Liver (tissue), 9 donors: ENCODE measurements around the gene BDKRB2. TPM values are rescaled to one million over a fixed set of nuclear protein-coding genes. Genes with fewer than 3 reads are reported as not detected.

Experiments
- DNase-seq: peaks from one replicate; pipeline ENCODE4 v3.0.0-alpha.2; 2017; ENCODE audit warnings: low spot score
- H3K27ac ChIP-seq, 2 donors: one replicate each; pipeline ENCODE4 v1.7.0; 2013; ENCODE audit warnings: inconsistent platforms in 2 of 2, low read length in 2 of 2, control low read depth in 1 of 2, low read depth in 1 of 2, mild to moderate bottlenecking in 1 of 2
- H3K27me3 ChIP-seq, 4 donors: one replicate each; pipeline versions ENCODE4 v1.6.1 to v1.7.0; 2013; ENCODE audit warnings: low read length in 3 of 4, inconsistent platforms in 1 of 4, mild to moderate bottlenecking in 1 of 4, moderate library complexity in 1 of 4; ENCODE audit not compliant: control insufficient read depth in 4 of 4, insufficient read depth in 4 of 4
- H3K36me3 ChIP-seq, 4 donors: one replicate each; pipeline versions ENCODE4 v1.6.1 to v1.7.0; 2013; ENCODE audit warnings: low read length in 3 of 4, mild to moderate bottlenecking in 3 of 4, low read depth in 1 of 4, moderate library complexity in 1 of 4; ENCODE audit not compliant: control insufficient read depth in 4 of 4, insufficient read depth in 3 of 4
- H3K4me1 ChIP-seq, 4 donors: one replicate each; pipeline versions ENCODE4 v1.6.1 to v1.7.0; 2013; ENCODE audit warnings: low read length in 3 of 4, mild to moderate bottlenecking in 3 of 4, moderate library complexity in 1 of 4; ENCODE audit not compliant: control insufficient read depth in 4 of 4, insufficient read depth in 4 of 4
- H3K4me3 ChIP-seq, 3 donors: one replicate each; pipeline versions ENCODE4 v1.6.1 to v1.7.0; 2013; ENCODE audit warnings: low read length in 3 of 3, control low read depth in 1 of 3, low read depth in 1 of 3, mild to moderate bottlenecking in 1 of 3
- H3K9ac ChIP-seq, 2 donors: one replicate each; pipeline ENCODE4 v1.7.0; 2013; ENCODE audit warnings: low read length in 2 of 2, mild to moderate bottlenecking in 2 of 2, moderate library complexity in 2 of 2, control low read depth in 1 of 2, low read depth in 1 of 2
- H3K9me3 ChIP-seq, 4 donors: one replicate each; pipeline versions ENCODE4 v1.6.1 to v1.7.0; 2013; ENCODE audit warnings: low read length in 3 of 4; ENCODE audit not compliant: control insufficient read depth in 4 of 4
- ATF3 ChIP-seq: IDR thresholded peaks from 2 replicates; pipeline ENCODE4 v1.6.1; 2016; ENCODE audit warnings: antibody characterized with exemption
- CTCF ChIP-seq: fragments of 150-350 bp; IDR thresholded peaks from 2 replicates; pipeline ENCODE4 v1.5.1; 2017; ENCODE audit warnings: improper control_type of control experiment, low read depth, low read length; ENCODE audit not compliant: missing input control
- EGR1 ChIP-seq, 2 donors: IDR thresholded peaks; 2 replicates each; pipeline ENCODE4 v1.6.1; 2016 to 2018; ENCODE audit warnings: antibody characterized with exemption in 2 of 2, low read depth in 2 of 2
- FOXA1 ChIP-seq: IDR thresholded peaks from 2 replicates; pipeline ENCODE4 v1.6.1; 2016; ENCODE audit warnings: antibody characterized with exemption
- GABPA ChIP-seq, 2 donors: IDR thresholded peaks in 1 of 2; conservative IDR thresholded peaks in 1 of 2; 2 replicates each; pipeline ENCODE4 v1.6.1; 2016; ENCODE audit warnings: antibody characterized with exemption in 2 of 2, mild to moderate bottlenecking in 1 of 2, moderate library complexity in 1 of 2
- HNF4G ChIP-seq: IDR thresholded peaks from 2 replicates; pipeline ENCODE4 v1.6.1; 2016; ENCODE audit warnings: antibody characterized with exemption
- JUND ChIP-seq, 2 donors: IDR thresholded peaks; 2 replicates each; pipeline ENCODE4 v1.6.1; 2016; ENCODE audit warnings: antibody characterized with exemption in 2 of 2
- MAX ChIP-seq: IDR thresholded peaks from 2 replicates; pipeline ENCODE4 v1.6.1; 2016; ENCODE audit warnings: antibody characterized with exemption
- NR2F2 ChIP-seq: IDR thresholded peaks from 2 replicates; pipeline ENCODE4 v1.6.1; 2016; ENCODE audit warnings: antibody characterized with exemption
- RAD21 ChIP-seq, 2 donors: IDR thresholded peaks; 2 replicates each; pipeline ENCODE4 v1.6.1; 2016; ENCODE audit warnings: antibody characterized with exemption in 2 of 2, mild to moderate bottlenecking in 2 of 2
- RXRA ChIP-seq, 2 donors: IDR thresholded peaks; 2 replicates each; pipeline ENCODE4 v1.6.1; 2017 to 2018; ENCODE audit warnings: antibody characterized with exemption in 2 of 2, mild to moderate bottlenecking in 1 of 2
- SP1 ChIP-seq: IDR thresholded peaks from 2 replicates; pipeline ENCODE4 v1.6.1; 2018; ENCODE audit warnings: antibody characterized with exemption, mild to moderate bottlenecking
- TAF1 ChIP-seq: conservative IDR thresholded peaks from 2 replicates; pipeline ENCODE4 v1.6.1; 2016; ENCODE audit warnings: antibody characterized with exemption, mild to moderate bottlenecking
- YY1 ChIP-seq: IDR thresholded peaks from 2 replicates; pipeline ENCODE4 v1.6.1; 2016; ENCODE audit warnings: antibody characterized with exemption, mild to moderate bottlenecking
- ZBTB33 ChIP-seq: IDR thresholded peaks from 2 replicates; pipeline ENCODE4 v1.6.1; 2016; ENCODE audit warnings: antibody characterized with exemption
- WGBS: extraction: QIAGEN DNeasy Blood & Tissue Kit; methylation state at CpG from one replicate; pipeline ENCODE4 v1.1.7; 2013; 5-methylcytosine and 5-hydroxymethylcytosine counted together
- polyA plus RNA-seq, 2 donors: library from polyadenylated mRNA; stranded (reverse) in 1 of 2; unstranded in 1 of 2; fragments of 200-250 nt in 1 of 2; fragments of >200 nt in 1 of 2; fragmentation: Nextera tagmentation in 1 of 2; extraction: Ambion mirVana in 1 of 2; gene quantifications; one replicate each; pipeline versions ENCODE4 v1.2.1 to v1.2.3, GENCODE V29; 2013 to 2015
- total RNA-seq, 2 donors: library from RNA; depleted of rRNA; stranded (reverse); fragments of >200 nt; gene quantifications; one replicate each; pipeline ENCODE4 v1.2.3, GENCODE V29; 2014
- donor health status: healthy.
- donor health status: healthy.
- donor health status: healthy.
- donor health status: healthy.
- donor health status: healthy.

BDKRB2 gene
- under 1 TPM; 0.19 to 0.25 TPM for total RNA-seq
- polyA plus RNA-seq: under 1 TPM; 0.10 to 0.15 TPM

- H3K27ac ChIP-seq: no peak within 1 kb of the TSS
- H3K36me3 ChIP-seq: no peaks in the 10 kb centered on the region
- TF ChIP-seq CTCF: no peak
- no peak for TF ChIP-seq SP1
- no peak for TF ChIP-seq HNF4G
- no peak for TF ChIP-seq ZBTB33
- TF ChIP-seq FOXA1: no peak
- no peak for DNase-seq
- peaks cover 4 to 12% (median 7%) of the 10 kb centered on the region in 4 donors for H3K4me1 ChIP-seq
- peak within 1 kb of the TSS in 1 of 2 donors; percentile 27 for H3K9ac ChIP-seq
- H3K9me3 ChIP-seq: no peaks in the 10 kb centered on the region
- peaks cover 0 to 3% (median 0%) of the 10 kb centered on the region in 4 donors for H3K27me3 ChIP-seq
- H3K4me3 ChIP-seq: peak within 1 kb of the TSS in 1 of 3 donors; percentile 24
- WGBS: 23% methylated on average over 41 of the region's 41 CpGs
Observed at GRCh38 chr14:96204151-96205058, at the start of gene BDKRB2. Gene BDKRB2, plus strand, starts transcription at chr14:96204839. Its CDS starts 32,269 bp downstream, at chr14:96237108.

GRCh38 chr14:96154900-96155299 lies 49.7 kb upstream of the BDKRB2 start:
- Histone ChIP-seq H3K27ac (no peak overlapping the region), H3K4me3 (no peak overlapping the region), H3K4me1 (peaks cover 0 to 2% (median under 1%) of the 10 kb centered on the region in 4 donors), H3K9me3 (no peaks in the 10 kb centered on the region), H3K27me3 (no peaks in the 10 kb centered on the region), H3K9ac (no peak overlapping the region), H3K36me3 (no peaks in the 10 kb centered on the region)
- no peak for DNase-seq
- TF ChIP-seq ATF3 (no peak), RXRA (IDR thresholded peaks at IDR 0.05) (no peak), CTCF (no peak), MAX (no peak), SP1 (no peak), ZBTB33 (no peak), NR2F2 (no peak), YY1 (no peak), TAF1 (no peak), RAD21 (IDR thresholded peaks at IDR 0.05) (no peak), JUND (IDR thresholded peaks at IDR 0.05) (no peak), GABPA (IDR thresholded peaks at IDR 0.05 in 1 of 2, conservative IDR thresholded peaks at IDR 0.05 in 1 of 2) (no peak), EGR1 (IDR thresholded peaks at IDR 0.05; ENCODE audit: low read depth in 2 of 2) (no peak)
- 95% methylated on average over 2 of the region's 2 CpGs for WGBS
